ENCODE results near the gene CYB561A3.

DNA sequence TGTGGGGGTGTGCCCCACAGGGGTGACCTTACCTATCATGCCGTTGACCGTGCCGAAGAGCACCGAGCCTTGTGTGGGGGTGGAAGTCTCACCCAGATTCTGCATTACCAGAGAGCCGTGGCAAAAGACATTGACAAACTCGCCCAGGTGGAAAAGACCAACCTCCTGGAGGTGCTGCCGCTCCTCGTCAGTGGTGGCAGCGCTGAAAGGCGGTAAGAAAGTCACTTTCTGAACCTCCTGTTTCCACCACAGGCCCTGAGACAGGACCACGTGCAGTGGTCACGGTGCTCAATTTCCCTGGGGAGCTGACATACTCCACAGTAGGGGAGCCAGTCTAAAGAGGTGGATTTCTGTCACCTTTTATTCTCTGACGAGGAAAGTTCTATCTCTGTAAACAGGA, 59.1 kb downstream of the CYB561A3 start:
- TF ChIP-seq POLR2A (IDR thresholded peaks at IDR 0.05; ENCODE audit: low read length), result no peak
- no peak for TF ChIP-seq GATA1 (IDR thresholded peaks at IDR 0.05; ENCODE audit: low read depth, low read length)

Measured in erythroblast (primary cell).